Measurements from ENCODE around the gene GP9.
"Not testable (repeated sequence)": the region's sequence is repeated elsewhere in the genome, so short reads cannot be mapped to it uniquely, and the experiment has no call there.

GP9 gene

GRCh38 chr3:129087138-129087702 lies 26.6 kb downstream of the GP9 start:
- DNase-seq (ENCODE audit: low read depth): peak; percentile 50
- no peak for TF ChIP-seq CTCF (conservative IDR thresholded peaks at IDR 0.05; ENCODE audit: low read depth, low read length)
- no peak overlapping the region for H3K4me3 ChIP-seq (ENCODE audit: low read depth, low read length)

GRCh38 chr3:129087904-129088303 lies 27.3 kb downstream of the GP9 start:
- peak; percentile 1 for TF ChIP-seq CTCF (conservative IDR thresholded peaks at IDR 0.05; ENCODE audit: low read depth, low read length)
- peak; percentile 64 for DNase-seq (ENCODE audit: low read depth)

DNA sequence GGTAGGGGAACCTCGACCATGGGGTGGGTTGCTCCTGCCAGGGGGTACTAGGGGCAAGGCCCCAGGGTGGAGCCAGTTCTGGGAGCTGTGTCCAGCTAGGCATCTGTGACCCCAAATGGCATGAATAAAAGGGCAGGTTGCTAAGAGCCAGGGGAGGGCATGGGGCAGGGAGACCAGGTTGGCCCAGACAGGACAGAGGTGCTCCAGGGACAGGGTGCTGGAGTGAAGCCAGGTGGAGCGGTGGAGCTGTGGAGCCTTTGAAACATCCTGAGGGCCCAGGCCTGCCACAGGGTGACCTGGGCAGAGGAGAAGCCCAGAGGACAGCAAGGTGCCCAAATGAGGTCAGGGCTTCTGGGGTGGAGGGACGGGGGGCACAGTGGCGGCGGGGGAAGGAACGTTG lies 27.7 kb downstream of the GP9 start:
- not testable (repeated sequence) for H3K4me3 ChIP-seq (ENCODE audit: low read depth, low read length); DNase-seq (ENCODE audit: low read depth)

More at GRCh38 chr3:129087904-129088303, 27.3 kb downstream of the GP9 start:
- not testable (repeated sequence) for H3K4me3 ChIP-seq (ENCODE audit: low read depth, low read length)

DNA sequence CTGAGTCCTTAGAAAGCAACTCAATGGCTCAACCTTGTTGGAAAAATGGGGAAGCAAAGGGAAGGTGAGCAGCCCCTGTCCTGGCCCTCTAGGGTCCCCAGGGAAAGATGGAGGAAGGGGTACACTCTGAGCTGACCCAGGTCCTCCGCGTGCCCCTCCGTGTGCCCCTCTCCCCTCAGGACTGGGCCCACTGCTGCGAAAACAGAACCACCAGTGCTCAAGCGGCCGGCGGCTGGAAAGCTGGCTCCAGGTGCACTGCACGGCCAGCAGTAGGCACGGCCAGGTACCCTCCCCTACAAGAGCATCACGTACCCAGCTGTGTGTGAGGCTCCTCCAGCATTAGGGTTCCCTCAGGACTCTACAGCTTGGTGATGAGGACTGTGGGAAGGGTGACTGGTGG lies 34.7 kb downstream of the GP9 start:
- no peak for TF ChIP-seq CTCF (conservative IDR thresholded peaks at IDR 0.05; ENCODE audit: low read depth, low read length)
- H3K4me3 ChIP-seq (ENCODE audit: low read depth, low read length): no peak overlapping the region
- DNase-seq (ENCODE audit: low read depth): no peak

DNA sequence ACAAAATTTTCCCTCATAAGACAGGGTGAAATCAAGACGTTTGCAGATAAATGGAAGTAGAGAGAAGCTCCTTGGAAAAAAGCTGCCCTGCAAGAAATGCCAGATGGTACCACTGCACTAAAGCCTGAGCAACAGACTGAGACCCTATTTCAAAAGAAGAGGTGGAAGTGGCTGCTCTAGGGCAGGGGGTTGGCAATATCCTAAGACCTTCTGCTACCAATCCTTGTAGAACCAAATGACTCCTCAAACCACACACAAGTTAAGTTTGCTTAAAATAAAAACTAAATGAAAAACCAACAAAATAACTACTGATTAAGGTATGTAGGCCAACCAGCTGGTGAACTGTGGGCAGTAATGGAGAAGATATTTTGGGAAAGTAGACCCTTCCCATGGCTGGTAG lies 39.7 kb downstream of the GP9 start:
- no peak for DNase-seq (ENCODE audit: low read depth)
- no peak overlapping the region for H3K4me3 ChIP-seq (ENCODE audit: low read depth, low read length)

DNA sequence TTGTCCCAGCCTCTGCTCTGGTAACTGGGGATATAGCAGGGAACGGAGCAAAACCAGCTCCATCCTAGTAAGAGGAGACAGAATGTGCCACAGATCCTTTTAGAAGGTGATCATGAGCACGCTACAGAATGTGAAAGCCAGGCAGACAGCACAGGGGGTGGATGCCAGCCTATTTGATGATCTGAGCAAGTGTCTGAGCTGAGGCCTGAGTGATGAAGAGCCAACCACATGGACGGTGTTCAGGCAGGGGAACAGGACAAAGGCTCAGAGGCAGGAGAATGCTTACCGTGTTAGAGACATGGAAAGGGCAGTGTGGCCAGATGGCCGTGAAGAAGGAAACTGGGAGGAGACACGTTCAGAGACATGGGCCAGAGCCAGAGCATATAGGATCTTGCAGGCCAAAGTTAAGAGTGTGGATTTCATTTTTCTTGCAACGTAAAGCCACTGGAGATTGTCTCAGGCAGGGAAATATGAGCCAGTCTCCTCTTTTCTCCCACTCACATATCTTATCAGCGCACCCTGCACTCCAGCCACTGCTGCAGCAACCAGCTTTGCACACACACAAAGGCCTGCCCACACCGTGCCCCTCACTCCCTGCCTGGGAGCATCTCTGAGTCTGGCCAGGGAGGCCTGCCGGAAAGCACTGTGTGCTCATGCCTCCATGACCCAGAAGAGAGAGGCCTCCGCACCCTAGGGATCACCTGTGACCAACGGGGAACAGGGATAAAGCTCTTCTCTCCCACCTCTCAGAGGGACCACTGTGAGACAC lies 41.0 kb downstream of the GP9 start:
- TF ChIP-seq CTCF (conservative IDR thresholded peaks at IDR 0.05; ENCODE audit: low read depth, low read length): no peak
- no peak for DNase-seq (ENCODE audit: low read depth)
- no peak overlapping the region for H3K4me3 ChIP-seq (ENCODE audit: low read depth, low read length)

More for the DNA sequence above, 39.7 kb downstream of the GP9 start:
- TF ChIP-seq CTCF (conservative IDR thresholded peaks at IDR 0.05; ENCODE audit: low read depth, low read length): no peak

- DNase-seq (ENCODE audit: low read depth): no peak
- H3K4me3 ChIP-seq (ENCODE audit: low read depth, low read length): no peak overlapping the region
- TF ChIP-seq CTCF (conservative IDR thresholded peaks at IDR 0.05; ENCODE audit: low read depth, low read length): no peak
These were observed 42.7 kb downstream of the GP9 start for GRCh38 chr3:129103296-129103695.
